ENCODE data around the gene INHBA.

The INHBA gene

GRCh38 chr7:41689815-41690214 is 13.1 kb downstream of the INHBA start:
- DNase-seq (ENCODE audit: low read depth in 3 of 3, low spot score in 1 of 3) = no peak

DNA sequence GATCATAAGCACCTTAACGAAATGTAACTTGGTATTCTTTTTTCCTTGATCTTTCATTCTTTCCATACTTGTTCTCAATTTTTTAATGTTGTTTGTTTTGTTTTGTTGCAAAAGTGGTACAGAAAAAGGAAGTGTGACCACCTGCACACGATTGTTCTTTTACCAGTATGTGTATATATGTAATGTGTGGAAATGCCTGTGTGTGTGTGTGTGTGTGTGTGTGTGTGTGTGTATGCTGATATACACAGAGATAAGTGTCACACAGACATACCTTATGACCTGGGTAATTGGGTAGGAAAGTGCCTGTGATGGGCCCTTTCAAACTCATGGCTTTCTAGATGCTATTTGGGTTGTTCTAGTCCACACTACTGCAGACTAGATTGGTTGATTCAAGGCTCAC is 14.0 kb downstream of the INHBA start:
- DNase-seq (ENCODE audit: low read depth in 3 of 3, low spot score in 1 of 3) = no peak

DNA sequence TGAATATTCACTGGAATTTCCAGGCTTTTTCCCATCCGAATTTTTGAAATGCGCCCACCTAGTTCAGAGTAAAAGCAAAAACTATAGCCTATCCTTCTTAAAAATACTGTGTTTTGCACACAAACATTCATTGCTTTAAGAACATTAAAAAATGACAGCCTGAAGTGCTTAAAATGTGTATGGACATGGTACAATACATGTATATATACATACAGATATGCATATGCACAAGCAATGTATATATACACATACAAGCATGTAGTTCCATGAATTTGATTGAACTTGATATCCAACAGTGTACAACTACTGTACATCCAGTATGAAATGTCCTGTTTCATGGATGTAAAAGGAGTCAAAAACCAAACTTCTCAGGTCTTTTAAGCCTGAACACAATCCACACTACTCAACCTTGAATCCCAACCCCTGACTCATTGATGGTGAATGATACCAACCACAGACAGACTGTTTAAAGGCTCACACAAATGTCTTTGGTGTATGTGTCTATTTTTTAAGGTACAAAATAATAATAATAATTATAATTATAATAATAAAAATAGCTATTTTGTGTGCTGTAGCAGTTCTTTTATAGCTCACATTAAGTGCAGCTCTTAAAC is 14.8 kb downstream of the INHBA start:
- no peak for DNase-seq (ENCODE audit: low read depth in 3 of 3, low spot score in 1 of 3)

DNA sequence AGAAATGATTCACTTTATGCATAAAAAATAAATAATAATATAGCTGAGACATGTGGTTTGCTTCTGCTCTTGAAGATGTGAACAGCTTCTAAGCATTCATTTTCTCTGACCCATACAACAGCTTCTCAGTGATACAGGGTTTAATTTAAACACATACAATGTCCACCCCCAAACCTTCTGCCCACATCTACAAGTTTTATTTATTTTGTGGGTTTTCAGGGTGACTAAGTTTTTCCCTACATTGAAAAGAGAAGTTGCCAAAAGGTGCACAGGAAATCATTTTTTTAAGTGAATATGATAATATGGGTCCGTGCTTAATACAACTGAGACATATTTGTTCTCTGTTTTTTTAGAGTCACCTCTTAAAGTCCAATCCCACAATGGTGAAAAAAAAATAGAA is 17.2 kb downstream of the INHBA start:
- no peak for DNase-seq (ENCODE audit: low read depth in 3 of 3, low spot score in 1 of 3)

DNA sequence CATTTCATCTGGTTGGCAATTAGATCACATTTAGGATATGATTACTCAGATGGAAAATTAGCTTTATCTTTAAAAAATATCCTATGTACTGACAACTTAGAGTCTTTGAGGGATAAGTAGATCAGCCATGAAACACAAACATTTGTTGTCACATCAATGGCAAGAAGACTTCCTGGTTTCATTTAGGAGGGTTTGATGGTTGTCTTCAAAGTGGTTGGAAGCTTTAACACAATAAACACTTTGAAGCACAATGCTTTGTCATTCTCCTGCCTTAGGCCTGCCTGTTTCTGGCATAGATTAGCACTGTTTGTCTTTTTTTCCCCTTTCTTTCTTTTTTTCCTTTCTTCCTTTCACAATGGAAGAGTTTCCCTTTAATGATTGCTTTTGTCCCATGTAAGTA is 20.5 kb downstream of the INHBA start:
- no peak for DNase-seq (ENCODE audit: low read depth in 3 of 3, low spot score in 1 of 3)

DNA sequence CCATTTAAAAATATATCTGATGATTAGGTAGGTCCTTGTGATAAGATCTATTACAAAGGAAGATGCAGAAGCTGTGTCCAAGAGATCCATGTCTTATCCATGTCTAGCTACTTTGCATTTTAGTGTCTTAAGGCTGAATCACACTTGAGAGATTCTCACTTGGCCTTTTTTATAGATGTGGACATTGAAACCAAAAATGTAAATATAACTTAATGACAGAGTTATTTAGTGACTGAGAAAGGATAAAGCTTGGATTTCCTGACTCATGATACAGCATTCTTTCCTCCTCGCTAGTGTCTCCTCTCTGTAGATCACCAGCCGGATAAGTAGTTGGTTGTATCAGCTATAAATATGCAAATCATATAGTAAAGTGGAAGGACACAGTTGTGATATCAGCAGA is 23.3 kb downstream of the INHBA start:
- no peak for DNase-seq (ENCODE audit: low read depth in 3 of 3, low spot score in 1 of 3)

- no peak for DNase-seq (ENCODE audit: low read depth in 3 of 3, low spot score in 1 of 3)
Observed at GRCh38 chr7:41674505-41675023, 28.3 kb downstream of the INHBA start.

- no peak for DNase-seq (ENCODE audit: low read depth in 3 of 3, low spot score in 1 of 3)
Observed at GRCh38 chr7:41661596-41661995, 41.3 kb downstream of the INHBA start.

DNA sequence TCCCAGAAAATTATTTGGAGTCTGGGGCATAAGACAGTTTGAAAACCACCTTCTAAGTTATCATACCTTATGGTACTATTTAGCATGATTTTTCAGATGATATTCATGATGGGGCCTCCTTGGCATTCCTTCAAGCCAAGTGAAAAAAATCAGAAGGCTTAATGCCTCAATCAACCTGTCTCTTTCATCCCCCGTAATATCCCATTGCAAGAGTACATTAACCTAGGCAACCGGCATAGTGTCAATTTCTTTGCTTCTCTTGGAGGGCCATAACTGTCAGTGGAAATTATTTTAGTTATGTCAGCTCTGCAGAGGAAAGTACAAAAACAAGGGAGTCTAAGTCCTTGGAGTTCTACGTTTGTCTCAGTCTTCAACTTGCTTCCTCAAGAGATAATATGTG is 43.4 kb downstream of the INHBA start:
- no peak for DNase-seq (ENCODE audit: low read depth in 3 of 3, low spot score in 1 of 3)

DNA sequence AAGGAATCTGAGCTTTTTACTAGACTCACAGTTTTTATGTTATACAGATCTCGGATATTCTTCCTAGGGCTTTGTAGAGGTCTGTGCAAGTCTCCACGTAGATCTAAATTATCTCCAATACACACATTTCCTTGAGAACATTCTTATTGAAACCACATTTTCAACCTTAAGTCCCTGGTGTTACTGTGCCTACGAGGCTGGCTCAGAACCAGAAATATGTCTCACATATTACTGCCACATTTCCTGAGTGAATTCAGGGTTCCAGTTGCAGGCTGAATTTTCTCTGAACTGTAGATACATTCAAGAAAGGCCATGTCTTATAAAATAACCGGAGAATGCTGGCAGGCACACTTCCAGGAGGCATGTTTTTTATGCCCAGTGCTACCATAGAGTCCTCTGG is 46.5 kb downstream of the INHBA start:
- no peak for DNase-seq (ENCODE audit: low read depth in 3 of 3, low spot score in 1 of 3)

DNA sequence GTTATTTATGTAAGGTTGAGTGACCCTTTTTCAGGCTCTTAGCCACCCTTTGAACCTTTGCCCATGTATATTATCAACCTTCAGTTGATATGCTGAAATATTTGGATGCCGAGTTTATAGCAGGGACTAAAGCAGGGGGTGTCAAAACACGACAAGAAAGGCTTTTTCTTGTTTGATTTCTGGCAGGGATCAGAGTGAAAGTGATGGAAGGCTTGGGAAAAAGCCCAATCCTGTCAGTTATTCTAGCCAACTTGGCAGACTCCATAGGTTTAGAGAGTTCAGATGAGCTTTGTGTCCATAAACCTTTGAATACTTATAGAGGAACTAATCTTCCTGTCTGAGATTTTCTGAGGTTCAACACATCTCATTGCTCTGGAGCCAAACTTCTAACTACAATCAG is 47.5 kb downstream of the INHBA start:
- no peak for DNase-seq (ENCODE audit: low read depth in 3 of 3, low spot score in 1 of 3)

GRCh38 chr7:41652267-41652666 is 50.6 kb downstream of the INHBA start:
- DNase-seq (ENCODE audit: low read depth in 3 of 3, low spot score in 1 of 3) = no peak

DNA sequence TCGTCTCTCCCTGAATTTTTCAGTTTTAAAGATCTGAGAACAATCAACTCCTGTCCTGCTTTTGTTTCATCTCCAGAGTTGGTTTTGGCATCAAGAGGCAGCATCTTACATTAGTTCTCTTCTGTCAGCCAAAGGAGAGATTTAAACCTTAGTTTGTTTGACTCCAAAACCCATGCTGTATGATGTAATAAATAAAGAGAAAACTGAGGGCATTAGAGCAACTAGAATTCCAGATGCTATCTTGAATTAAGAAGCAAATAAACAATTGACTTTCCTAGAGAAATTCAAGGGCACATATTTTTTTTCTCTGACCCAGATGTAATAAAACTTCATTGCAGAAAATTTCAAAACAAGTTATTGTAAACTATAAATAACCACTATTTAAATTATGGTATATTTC is 54.4 kb downstream of the INHBA start:
- no peak for DNase-seq (ENCODE audit: low read depth in 3 of 3, low spot score in 1 of 3)

DNA sequence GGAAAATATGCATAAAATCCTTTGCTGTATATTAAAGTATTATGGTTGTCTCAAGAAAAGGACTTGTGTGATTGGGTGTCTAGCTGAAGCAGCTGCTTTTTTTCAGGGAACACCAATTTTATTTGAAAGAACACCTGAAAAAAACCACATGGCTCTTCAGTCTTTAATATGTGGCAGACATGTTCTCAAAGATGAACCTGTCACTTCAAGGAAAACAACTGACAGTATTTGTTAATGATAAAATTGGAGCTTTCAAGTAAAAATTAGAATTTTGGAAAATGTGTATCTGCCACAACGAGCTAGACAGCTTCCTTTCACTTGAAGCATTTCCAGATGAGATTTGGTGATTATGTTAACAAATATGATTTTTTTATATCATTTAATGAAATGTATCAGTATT is 59.3 kb downstream of the INHBA start:
- DNase-seq (ENCODE audit: low read depth in 3 of 3, low spot score in 1 of 3) = no peak

GRCh38 chr7:41641665-41642014 is 61.2 kb downstream of the INHBA start:
- no peak for DNase-seq (ENCODE audit: low read depth in 3 of 3, low spot score in 1 of 3)

DNA sequence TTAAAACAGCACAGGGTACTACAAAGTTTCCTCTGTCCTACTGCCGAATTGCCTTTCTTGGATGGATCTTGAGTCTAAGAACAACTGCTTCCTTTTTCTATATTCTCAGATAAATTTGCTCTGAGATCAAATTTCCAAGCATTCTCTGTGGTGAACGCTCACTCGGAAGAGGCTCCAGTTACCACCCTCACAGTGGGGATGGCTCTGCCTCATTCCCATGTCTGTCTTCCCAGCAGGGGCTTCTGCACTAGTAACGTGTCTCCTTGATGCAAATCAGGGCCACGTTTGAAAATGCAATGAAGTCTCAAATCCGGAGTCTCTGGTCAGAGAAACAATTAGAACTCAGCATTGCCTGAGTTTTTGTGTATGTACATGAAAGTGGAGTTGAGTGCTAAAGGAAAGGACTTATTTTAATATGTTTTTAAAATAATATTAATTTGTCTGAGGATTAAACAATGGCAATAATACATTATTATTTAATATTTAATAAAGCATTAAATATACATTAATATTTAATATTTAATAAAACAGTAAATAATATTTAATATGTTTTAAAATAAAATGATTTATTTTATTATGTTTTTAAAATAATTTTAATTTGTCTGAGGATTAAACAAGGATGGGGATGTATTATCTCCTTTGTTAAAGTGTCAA is 61.8 kb downstream of the INHBA start:
- DNase-seq (ENCODE audit: low read depth in 3 of 3, low spot score in 1 of 3) = no peak

- no peak for DNase-seq (ENCODE audit: low read depth in 3 of 3, low spot score in 1 of 3)
Observed at GRCh38 chr7:41640487-41640886, 62.4 kb downstream of the INHBA start.

GRCh38 chr7:41637049-41637448 is 65.8 kb downstream of the INHBA start:
- DNase-seq (ENCODE audit: low read depth in 3 of 3, low spot score in 1 of 3) = no peak

Measured in stimulated activated CD4-positive, alpha-beta T cell treated with anti-CD3 and anti-CD28 coated beads, TNF-alpha, amount 100 ng/mL, for 1 hour (primary cell).